Measurements from ENCODE around the gene KCND3.

DNA sequence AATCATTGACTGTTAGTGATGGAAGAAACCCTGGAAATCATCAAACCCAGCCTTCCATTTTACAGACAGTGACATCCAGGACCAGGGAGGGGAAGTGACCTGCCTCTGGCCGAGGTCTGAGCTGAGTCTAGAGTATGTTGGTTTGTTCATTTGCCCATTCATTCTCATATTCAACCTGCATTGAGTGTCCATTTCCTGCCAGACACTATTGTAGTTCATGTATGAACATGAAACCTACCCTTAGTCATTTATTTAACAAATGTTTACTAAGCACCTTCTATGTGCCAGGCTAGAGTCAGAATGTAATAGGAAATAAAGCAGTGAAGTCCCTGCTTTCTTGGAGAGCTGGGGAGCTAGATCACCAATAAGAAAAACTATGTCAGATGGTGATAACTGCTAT, 51.3 kb downstream of the KCND3 start:
- TF ChIP-seq POLR2AphosphoS5 (IDR thresholded peaks at IDR 0.05; ENCODE audit: low read depth, low read length) (no peak), POLR2A (IDR thresholded peaks at IDR 0.05; ENCODE audit: low read depth, low read length) (no peak), TAF1 (IDR thresholded peaks at IDR 0.05; ENCODE audit: borderline replicate concordance, low read depth, low read length) (no peak)

Data from GM12892 (cell line).